Measurements from ENCODE around the gene FRK.

The FRK gene

GRCh38 chr6:115885636-115886366 is 174.9 kb downstream of the FRK start:
- no peak for DNase-seq

- no peak for DNase-seq
Observed at GRCh38 chr6:115882771-115883170, 177.9 kb downstream of the FRK start.

- DNase-seq, result no peak
Observed at GRCh38 chr6:115882174-115882573, 178.5 kb downstream of the FRK start.

Measured in activated CD4-positive, CD25-positive, alpha-beta regulatory T cell (primary cell).